KOPT-K1 (cell line): Measurements from ENCODE around the gene RALGAPB.
A peak's percentile ranks its signal among the peaks of the same experiment; 100 is the strongest.
"Not testable (repeated sequence)": the region's sequence is repeated elsewhere in the genome, so short reads cannot be mapped to it uniquely, and the experiment has no call there.

Experiments
- H3K27ac ChIP-seq: fragments of 200-600 bp; sonication (generic); 2 replicates; pipeline ENCODE4 v1.5.1; 2016; ENCODE audit warnings: antibody characterized with exemption, mild to moderate bottlenecking, low read depth, low read length; ENCODE audit not compliant: poor library complexity, severe bottlenecking
- H3K36me3 ChIP-seq: fragments of 200-600 bp; sonication (generic); 2 replicates; pipeline ENCODE4 v1.5.1; 2017; ENCODE audit warnings: antibody characterized with exemption, mild to moderate bottlenecking, low read length, moderate library complexity; ENCODE audit not compliant: insufficient read depth
- H3K9me3 ChIP-seq: fragments of 200-600 bp; sonication (generic); 2 replicates; pipeline ENCODE4 v1.5.1; 2017; ENCODE audit warnings: antibody characterized with exemption, low read length, mild to moderate bottlenecking; ENCODE audit not compliant: insufficient read depth, poor library complexity, severe bottlenecking

Gene RALGAPB

DNA sequence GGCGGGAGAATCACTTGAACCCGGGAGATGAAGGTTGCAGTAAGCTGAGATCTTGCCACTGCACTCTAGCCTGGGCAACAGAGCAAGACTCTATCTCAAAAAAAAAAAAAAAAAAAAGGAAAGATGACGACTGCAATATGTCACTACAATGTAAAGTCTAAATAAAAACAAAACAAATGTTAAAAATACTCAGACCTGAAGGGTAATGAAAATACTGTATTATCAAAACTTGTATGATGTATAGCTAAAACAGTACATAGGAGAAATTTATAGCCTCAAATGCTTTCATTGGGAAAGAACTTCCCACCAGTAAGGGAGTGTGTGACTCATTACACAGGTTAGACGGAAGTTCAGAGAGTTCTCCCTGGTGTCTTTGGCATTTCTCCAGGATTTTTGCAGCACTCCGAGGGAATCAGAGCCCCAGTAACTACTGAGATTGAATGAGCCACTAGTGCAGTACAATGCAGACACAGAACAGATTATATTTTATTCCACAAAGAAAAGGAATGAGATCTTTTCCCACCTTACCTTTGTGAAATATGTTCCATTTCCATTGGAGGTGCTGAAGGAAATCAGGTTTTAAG lies 12.5 kb upstream of the RALGAPB start:
- H3K36me3 ChIP-seq, result no peaks in the 10 kb centered on the region
- H3K9me3 ChIP-seq, result no peaks in the 10 kb centered on the region
- H3K27ac ChIP-seq, result no peak overlapping the region

GRCh38 chr20:38460631-38461030 lies 12.0 kb upstream of the RALGAPB start:
- H3K36me3 ChIP-seq, H3K9me3 ChIP-seq, H3K27ac ChIP-seq: not testable (repeated sequence)

GRCh38 chr20:38461167-38461566 lies 11.5 kb upstream of the RALGAPB start:
- H3K9me3 ChIP-seq, H3K36me3 ChIP-seq, H3K27ac ChIP-seq: not testable (repeated sequence)

DNA sequence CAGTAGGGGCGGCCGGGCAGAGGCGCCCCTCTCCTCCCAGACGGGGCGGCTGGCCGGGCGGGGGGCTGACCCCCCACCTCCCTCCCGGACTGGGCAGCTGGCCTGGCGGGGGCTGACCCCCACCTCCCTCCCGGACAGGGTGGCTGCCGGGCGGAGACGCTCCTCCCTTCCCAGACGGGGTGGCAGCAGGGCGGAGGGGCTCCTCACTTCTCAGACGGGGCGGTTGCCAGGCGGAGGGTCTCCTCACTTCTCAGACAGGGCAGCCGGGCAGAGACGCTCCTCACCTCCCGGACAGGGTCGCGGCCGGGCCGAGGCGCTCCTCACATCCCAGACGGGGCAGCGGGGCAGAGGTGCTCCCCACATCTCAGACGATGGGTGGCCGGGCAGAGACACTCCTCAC lies 11.1 kb upstream of the RALGAPB start:
- H3K27ac ChIP-seq, H3K9me3 ChIP-seq, H3K36me3 ChIP-seq: not testable (repeated sequence)

DNA sequence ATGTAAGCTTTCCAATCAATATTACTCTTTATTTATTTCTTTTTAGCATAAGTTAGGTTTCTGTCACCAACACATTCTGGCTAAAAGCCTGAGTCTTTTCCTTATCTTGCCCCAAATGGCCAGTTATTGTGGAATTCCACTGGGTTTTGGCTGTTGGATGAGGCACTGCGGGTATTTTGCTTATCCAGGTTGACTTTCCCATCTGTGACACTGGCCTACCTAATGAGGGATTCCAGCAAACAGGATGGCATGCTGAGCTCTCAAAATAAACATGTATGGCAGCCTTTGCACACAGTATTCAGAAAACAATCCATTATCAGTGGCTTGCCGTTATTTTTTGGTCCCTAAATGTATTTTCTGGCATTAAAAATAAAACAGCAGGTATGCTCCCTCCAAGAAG lies 6.5 kb upstream of the RALGAPB start:
- H3K27ac ChIP-seq, result no peak overlapping the region
- H3K36me3 ChIP-seq, result no peaks in the 10 kb centered on the region
- no peaks in the 10 kb centered on the region for H3K9me3 ChIP-seq

DNA sequence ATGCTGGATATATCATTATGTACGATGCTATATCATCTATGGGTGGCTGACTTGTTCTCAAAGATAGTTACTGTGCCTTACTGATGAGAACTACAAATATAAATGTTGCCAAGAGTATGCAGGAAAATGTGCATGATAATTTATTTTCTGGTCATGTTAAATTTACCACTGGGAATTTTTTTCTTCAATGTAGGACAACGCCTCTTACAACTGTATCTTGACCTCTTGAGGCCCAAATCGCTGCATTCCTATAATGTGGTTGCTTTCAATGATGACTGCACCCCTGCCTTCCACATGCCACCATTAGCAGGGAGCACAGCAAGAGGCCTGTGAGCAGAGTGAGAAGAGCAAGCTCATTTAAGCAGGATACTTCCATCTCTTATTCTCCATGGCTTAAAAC lies 5.7 kb upstream of the RALGAPB start:
- H3K36me3 ChIP-seq, result no peaks in the 10 kb centered on the region
- no peak overlapping the region for H3K27ac ChIP-seq
- no peaks in the 10 kb centered on the region for H3K9me3 ChIP-seq

- Histone ChIP-seq H3K27ac (no peak overlapping the region), H3K36me3 (no peaks in the 10 kb centered on the region), H3K9me3 (no peaks in the 10 kb centered on the region)
These were observed 1.4 kb upstream of the RALGAPB start for GRCh38 chr20:38471245-38471644.

DNA sequence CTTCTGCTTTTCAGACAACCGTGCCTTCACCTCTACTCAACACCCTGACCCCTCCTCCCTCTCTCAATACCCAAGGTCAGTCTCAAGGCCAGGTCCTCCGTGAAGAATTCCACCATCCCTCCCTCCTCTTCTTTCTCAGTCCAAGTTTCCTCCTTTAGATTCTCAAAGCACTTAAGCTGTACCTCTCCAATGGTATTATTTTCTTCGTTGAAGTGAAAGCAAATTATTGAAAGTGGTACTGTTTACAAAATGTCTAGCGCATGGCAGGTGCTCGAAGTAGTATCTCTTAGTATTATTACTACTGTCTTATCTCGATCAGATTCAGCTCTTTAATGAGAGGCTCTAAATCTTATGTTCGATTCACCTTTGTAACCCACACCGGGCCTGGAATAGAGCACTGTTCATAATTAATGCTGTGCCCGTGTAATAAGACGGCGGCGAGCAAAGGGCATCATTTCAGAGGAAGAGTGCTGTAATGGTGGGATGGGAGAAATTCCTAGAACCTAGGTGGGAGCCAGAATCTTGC lies 593 bp upstream of the RALGAPB start:
- H3K27ac ChIP-seq, result peak overlapping the region; percentile 7
- no peaks in the 10 kb centered on the region for H3K36me3 ChIP-seq
- no peaks in the 10 kb centered on the region for H3K9me3 ChIP-seq

GRCh38 chr20:38473367-38473795 lies 738 bp downstream of the RALGAPB start:
- Histone ChIP-seq H3K36me3 (no peaks in the 10 kb centered on the region), H3K27ac (peak overlapping the region; percentile 65), H3K9me3 (no peaks in the 10 kb centered on the region)

- no peak overlapping the region for H3K27ac ChIP-seq
- H3K9me3 ChIP-seq, result no peaks in the 10 kb centered on the region
- H3K36me3 ChIP-seq, result peaks cover 10% of the 10 kb centered on the region; the same call in 1 of the 2 replicates
These were observed 5.1 kb downstream of the RALGAPB start for GRCh38 chr20:38477747-38478146.

DNA sequence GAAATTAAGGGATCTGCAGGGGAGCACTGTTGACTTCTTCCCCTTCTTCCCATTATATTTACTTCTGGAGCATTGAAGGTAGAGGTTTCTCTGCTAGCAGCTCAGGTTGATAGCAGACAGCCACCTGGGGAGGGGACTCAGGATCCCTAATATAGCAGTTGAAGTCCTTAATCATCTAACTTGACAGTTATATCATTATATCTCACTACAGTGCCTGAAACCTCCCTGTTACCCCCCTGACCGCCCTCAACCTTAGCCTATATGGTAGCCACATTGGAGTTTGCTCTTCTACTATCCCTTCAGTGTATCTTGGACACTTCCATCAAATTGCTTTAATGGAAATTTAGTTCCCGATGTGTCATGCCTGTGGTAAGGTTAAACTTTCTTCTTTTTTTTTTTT lies 7.0 kb downstream of the RALGAPB start:
- Histone ChIP-seq H3K27ac (no peak overlapping the region), H3K36me3 (peaks cover 23% of the 10 kb centered on the region; the same call in 1 of the 2 replicates), H3K9me3 (no peaks in the 10 kb centered on the region)

- peaks cover 47% of the 10 kb centered on the region for H3K36me3 ChIP-seq
- no peaks in the 10 kb centered on the region for H3K9me3 ChIP-seq
- H3K27ac ChIP-seq, result no peak overlapping the region
These were observed 12.4 kb downstream of the RALGAPB start for GRCh38 chr20:38485041-38485440.

- no peak overlapping the region for H3K27ac ChIP-seq
- no peaks in the 10 kb centered on the region for H3K9me3 ChIP-seq
- H3K36me3 ChIP-seq, result peaks cover 63% of the 10 kb centered on the region
These were observed 16.5 kb downstream of the RALGAPB start for GRCh38 chr20:38489181-38489580.

- Histone ChIP-seq H3K27ac (no peak overlapping the region), H3K9me3 (no peaks in the 10 kb centered on the region), H3K36me3 (peaks cover 99% of the 10 kb centered on the region)
These were observed 24.7 kb downstream of the RALGAPB start for GRCh38 chr20:38497246-38497935.

GRCh38 chr20:38498909-38499308 lies 26.3 kb downstream of the RALGAPB start:
- no peak overlapping the region for H3K27ac ChIP-seq
- peaks cover 99% of the 10 kb centered on the region for H3K36me3 ChIP-seq
- H3K9me3 ChIP-seq, result no peaks in the 10 kb centered on the region

DNA sequence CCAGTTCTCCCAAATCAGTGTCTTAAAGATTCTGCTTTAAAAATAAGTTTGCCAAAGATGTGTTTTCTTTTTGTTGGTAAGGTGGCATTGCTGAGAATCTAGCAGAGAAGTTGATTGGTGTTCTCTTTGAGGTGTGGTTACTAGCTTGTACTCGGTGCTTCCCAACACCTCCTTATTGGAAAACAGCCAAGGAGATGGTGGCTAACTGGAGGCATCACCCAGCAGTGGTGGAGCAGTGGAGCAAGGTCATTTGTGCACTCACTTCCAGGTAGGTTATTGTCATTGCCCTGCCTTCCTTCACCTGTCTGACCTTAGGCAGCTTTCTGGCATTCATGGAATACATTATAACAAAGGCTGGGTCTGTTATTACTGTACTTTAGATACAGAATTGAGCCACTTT lies 26.7 kb downstream of the RALGAPB start:
- peaks cover 99% of the 10 kb centered on the region for H3K36me3 ChIP-seq
- H3K27ac ChIP-seq, result no peak overlapping the region
- H3K9me3 ChIP-seq, result no peaks in the 10 kb centered on the region
